Choroid plexus epithelial cell (primary cell): ENCODE data around the gene SYNPO2L.

Experiments used
- DNase-seq: peaks from one replicate; pipeline ENCODE4 v3.0.0-alpha.2; 2010; ENCODE audit warnings: low read depth
- H3K4me3 ChIP-seq: 2 replicates; pipeline ENCODE4 v1.5.1; 2011; ENCODE audit warnings: low read depth, mild to moderate bottlenecking, control low read depth, low read length, moderate library complexity
- CTCF ChIP-seq: conservative IDR thresholded peaks from 2 replicates; pipeline ENCODE4 v1.5.1; 2011; ENCODE audit warnings: low read depth, mild to moderate bottlenecking, control low read depth, inconsistent platforms, low read length, moderate library complexity

SYNPO2L gene

GRCh38 chr10:73647875-73648651 lies 7.8 kb downstream of the SYNPO2L start:
- no peak for TF ChIP-seq CTCF
- DNase-seq = no peak
- peak overlapping the region; percentile 73 for H3K4me3 ChIP-seq

- TF ChIP-seq CTCF = no peak
Measured at GRCh38 chr10:73647211-73647874, 8.5 kb downstream of the SYNPO2L start.

GRCh38 chr10:73646598-73647041 lies 9.2 kb downstream of the SYNPO2L start:
- no peak for TF ChIP-seq CTCF
- H3K4me3 ChIP-seq = no peak overlapping the region
- DNase-seq = no peak

More at GRCh38 chr10:73647211-73647874, 8.5 kb downstream of the SYNPO2L start:
- H3K4me3 ChIP-seq = peak overlapping the region; percentile 73
- DNase-seq = peak; percentile 42

GRCh38 chr10:73645251-73645650 lies 10.6 kb downstream of the SYNPO2L start:
- no peak overlapping the region for H3K4me3 ChIP-seq
- DNase-seq = no peak
- TF ChIP-seq CTCF = no peak

GRCh38 chr10:73644767-73645166 lies 11.1 kb downstream of the SYNPO2L start:
- H3K4me3 ChIP-seq = no peak overlapping the region
- DNase-seq = no peak
- no peak for TF ChIP-seq CTCF

- TF ChIP-seq CTCF = peak; percentile 89
- peak; percentile 82 for DNase-seq
- H3K4me3 ChIP-seq = no peak overlapping the region
Measured at GRCh38 chr10:73644015-73644743, 11.7 kb downstream of the SYNPO2L start.
